OCI-M1 (cell line): ENCODE data around the gene CHST8.

Experiments
- DNase-seq: peaks from one replicate; lab custom pipeline; 2025; lab: John Stamatoyannopoulos, UW

The CHST8 gene

DNA sequence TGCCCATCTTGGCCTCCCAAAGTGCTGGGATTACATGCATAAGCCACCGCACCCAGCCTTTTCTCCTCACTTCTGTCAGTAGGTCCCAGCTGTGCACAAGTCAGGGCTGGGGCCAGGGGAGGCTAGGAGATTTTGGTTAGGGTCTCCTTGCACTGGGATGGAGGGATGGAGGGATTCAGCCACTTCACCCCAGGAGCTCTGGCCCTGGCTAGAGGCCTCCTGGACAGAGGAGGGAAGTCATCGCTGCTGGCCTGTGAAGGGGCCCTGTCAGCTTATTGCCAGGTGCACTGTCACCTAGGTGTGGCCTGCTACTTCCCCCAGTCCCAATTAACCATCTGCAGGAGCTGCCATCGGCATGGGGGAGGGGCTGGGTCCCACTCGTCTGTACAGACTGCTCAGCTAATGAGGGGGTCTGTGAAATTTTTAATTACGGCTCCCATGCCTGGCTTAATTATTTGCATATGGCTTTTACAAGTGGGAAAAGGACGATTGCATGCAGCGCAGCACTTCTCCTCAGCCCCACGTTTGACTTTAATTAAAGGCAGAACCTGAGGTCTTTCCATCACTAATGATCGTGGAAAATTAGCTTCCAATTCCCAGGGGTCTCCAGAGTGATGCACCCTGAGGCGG, 52.4 kb downstream of the CHST8 start:
- no peak for DNase-seq

DNA sequence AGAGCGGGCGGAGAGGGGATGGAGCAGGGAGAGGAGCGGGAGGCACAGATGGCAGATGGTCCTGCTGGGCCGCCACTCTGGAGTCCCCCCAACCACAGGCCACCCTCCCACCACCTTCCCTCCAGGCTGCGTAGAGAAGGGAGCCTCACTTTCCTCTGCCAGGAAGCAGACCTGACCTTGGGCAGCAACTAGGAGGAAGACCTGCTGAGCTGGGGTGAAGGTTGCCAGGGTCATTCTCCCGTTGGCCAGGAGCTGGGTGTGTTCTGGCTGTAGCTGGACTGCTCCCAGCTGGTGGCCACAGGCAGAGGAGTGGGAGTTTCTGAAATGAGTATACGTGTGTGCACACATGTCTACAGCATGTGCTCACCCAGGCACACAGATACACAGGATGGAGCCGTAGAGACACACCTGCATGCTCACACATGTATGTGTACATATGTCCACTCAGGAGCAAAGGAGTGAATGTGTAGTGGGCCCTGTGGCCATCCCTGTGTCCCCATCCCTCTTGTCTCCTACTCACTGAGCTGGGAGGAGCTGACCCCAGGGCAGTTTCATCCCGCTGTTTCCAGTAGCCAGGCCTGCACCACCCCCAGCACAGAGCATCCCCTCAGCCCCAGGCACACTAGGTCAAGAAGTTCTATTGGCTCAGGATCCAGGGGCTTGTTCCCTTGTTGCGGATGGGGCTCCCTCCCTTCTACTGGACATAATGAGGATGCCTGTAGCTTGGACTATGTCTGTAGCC, 53.0 kb downstream of the CHST8 start:
- no peak for DNase-seq

DNA sequence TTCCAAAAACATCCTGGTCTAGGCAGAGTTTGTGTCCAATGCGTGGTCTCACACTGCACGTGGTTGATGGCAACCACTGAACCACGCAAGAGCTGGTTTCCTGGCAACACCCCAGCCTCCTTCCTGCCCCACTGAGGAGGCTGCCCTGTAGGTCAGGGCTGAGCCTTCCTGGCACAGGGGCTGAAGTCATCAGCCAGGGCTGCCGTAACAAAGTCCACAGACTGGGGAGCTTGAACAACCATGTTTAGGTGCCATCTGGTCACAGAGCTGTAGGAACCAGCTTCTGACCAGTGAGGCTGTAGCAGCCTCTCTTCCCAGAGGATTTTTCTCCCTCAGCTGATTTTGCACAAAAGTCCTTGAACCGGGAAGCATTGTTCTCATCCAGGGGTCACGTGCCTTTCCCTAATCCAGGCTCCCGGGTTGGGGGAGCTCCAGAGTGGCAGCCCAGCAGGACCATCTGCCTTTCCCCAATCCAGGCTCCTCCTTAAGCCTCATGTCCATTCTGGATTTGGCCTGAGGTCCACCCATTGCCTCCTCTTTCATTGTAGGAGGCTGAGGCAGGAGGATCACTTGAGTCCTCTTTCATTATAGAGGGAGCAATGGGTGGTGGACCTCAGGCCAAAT, 53.9 kb downstream of the CHST8 start:
- no peak for DNase-seq

DNA sequence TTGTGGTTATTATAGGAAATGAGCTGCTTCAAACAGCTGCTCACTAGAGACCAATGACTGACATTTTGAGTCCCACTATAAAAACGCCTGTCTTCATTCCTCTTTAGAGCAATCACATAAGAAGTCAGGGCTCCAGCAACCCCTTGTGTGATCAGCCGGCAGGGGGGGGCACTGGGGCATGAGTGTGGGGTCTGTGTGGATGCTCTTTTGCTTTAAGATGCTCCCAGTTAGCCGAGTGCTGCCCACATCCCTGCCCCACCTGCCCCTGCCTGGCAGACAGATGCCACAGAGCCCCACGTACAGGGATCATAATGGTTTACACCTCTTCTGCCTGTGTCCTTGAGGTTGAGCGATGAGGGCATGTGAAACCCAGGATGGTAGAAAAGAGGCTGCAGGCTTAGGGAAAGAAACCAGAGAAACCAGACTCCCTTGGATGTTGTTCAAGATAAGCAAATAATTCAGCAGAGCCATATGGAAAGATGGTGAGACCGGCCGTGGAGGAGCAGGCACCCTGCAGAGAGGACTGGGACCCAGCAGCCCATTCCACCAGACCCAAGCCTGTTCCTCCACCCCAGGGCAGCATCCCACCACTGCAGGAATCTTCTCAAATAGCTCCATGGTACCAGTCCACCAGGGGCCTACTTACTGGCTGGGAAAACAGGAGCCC, 55.4 kb downstream of the CHST8 start:
- no peak for DNase-seq

DNA sequence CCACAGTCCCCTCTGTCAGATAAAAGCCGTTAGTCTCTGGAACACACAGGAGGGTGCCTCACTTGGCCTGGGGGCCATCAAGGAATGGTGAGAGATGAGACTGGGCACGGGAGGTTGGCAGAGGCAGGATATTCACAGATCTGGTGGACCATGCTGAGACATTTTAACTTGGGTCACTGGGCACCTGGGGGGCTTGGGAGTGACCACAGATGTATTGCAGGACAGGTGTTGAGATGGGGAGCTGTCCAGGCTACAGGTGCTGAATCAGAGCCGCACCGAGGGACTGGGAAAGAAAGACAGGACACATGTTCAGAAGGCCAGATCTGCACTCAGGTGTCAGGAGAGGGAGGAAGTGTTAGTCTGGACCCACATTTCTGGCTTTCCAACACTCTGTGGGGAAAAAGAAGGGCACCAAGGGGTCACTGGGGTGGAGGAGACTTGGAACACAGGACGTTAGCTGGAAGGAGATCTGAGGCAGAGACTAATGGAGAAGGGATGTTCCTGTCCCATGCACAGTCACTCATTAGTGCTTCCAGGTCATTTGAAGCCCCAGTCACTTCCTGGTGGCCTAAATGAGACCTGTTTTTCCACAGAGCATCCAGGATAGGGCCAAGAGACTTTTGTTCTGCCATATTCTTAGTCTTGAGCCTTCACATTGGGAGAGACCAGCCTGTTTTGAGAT, 56.1 kb downstream of the CHST8 start:
- no peak for DNase-seq

DNA sequence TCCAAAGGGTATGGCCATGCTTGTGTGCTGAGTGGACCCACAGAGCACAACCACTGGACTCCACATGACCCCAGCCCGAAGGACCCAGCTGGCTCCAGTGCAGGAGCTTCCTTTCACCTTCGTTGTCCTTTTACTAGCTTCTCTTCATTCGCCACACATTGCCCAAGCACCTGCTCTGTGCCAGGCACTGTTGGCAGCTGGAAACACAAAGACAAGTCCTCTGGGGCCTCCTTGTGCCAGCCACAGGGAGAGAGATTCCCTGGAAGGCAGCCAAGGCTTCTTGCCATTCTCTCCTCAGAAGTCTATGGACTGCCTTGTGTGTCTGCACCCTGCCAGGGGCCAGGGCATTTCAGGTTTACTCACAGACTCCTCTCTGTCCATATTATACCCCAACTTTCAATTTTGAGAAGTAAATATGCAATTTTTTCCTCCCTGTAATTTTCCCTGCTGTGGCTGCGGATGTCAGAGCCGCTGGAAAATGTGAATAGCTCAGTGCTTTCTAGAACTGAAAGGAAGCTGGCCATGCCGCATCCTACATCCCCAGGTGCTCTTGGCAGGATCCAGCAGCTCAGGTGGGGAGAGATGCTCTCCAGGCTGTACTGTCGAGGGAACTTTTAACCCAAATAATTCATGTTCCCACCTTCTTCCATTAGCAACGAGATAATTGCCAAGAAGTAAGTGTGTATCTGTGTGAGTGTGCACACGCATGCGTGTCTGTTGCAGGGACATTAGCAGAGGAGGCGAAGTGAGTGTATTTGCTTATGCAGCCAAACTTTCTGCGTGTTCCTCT, 57.2 kb downstream of the CHST8 start:
- no peak for DNase-seq

DNA sequence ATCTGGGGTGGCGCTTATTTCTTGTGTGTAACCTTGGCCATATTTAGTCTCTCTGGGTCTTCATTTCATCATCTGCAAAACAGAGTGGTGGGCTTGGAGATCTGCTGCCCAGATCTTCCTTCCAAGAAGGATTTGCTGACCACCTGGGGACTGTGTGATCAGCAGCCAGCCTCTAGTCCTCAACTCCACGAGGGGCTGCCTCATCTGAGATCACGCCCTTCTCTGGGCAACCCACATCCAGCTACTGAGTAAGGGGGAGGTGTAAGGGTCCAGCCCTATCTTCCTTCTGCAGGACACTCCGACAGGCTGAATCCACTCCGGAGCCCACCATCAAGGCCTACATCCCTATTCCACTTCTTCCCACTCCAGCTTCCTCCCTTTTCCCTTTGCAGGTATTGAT, 57.9 kb downstream of the CHST8 start:
- no peak for DNase-seq

DNA sequence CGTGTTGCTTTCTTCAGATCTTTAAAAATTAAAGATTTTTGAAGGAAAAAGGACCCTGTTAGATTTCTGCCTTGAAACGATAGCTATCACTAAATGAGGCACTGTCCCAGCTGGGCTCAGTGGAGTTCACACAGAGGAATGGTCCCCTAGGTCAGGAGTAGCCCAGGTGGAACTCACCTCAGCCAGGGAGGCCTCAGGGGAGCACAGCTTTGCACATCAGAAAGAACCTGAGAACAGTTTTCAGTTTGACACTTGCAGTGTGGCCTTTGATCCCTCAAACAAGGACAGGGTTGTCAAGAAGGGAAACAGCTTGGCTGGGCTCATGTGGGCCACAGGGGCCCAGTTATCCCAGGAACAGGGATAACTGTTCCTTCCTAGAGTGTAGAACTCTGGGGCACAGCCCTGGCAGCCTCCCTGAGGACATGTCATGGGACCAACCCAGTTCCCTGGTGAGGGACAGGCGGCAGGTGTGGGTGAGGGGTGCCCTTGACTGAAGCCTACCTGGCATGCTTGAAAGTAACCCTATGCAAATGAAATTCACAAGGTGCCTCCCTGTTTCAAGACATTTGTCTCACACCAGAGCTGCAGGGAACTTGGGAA, 59.4 kb downstream of the CHST8 start:
- no peak for DNase-seq

DNA sequence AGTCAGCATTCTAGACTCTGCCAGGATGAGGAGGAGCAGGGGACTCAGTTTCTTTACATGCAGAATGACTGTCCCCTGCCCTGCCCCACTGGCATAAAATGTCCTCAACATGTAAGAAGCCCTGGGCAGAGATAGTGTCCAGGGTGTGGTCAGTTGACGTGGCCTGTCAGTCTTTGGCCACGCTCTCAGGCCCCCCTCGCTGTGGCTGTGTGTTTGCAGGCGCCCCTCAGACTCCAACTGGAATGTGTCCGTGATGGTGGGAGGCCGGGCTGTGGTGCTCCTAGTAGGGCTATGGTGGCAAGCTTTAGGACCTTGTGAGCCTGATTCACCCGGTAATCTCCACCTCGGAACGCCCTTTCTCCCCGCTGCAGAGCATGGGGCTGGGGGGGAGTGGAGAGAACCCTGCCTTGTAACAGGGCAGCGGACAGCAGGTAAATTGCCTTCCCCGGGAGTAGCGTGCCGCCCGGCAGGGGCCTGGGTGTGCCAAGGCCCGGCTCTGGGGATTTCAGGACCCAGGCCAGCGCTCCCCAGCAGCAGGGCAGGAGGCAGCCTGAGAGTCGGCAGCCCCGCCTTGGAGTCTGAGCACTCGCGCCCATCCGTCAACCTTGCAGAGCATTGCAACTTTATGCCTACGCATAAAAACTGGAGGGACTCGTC, 62.3 kb downstream of the CHST8 start:
- peak; percentile 7 for DNase-seq

DNA sequence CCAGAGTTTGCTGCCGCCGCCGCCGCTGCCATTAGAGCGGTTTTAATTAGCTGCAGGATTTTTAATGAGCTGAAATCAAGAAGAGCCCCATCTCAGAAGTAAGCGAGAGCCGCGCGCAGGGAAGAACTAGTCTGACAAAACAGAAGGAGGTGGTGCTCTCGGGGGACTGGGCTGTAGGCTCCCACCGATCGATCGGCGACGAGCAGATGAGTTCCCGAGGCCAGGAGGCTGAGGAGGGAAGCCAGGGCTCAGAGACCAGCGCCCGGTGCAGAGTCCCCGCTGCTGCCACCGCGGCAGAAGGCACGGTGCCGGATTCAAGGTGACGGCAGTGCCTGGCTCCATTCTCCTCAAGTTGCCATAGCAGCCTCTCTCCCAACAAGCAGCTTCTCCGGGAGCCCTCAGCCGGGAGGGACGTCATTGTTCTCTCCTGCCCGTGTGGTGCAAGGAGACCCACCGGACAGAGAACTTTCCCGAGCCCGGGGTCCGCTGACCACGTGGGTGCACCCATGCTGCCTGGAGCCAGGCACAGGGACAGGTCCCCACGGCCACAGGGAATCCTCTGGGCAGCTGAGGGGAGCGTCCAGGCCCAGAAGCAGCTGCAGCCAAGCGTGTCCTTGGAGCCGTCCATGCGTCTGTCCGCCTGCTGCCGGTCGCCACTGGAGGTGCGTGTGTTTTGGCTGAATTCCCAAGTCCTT, 62.9 kb downstream of the CHST8 start:
- no peak for DNase-seq

DNA sequence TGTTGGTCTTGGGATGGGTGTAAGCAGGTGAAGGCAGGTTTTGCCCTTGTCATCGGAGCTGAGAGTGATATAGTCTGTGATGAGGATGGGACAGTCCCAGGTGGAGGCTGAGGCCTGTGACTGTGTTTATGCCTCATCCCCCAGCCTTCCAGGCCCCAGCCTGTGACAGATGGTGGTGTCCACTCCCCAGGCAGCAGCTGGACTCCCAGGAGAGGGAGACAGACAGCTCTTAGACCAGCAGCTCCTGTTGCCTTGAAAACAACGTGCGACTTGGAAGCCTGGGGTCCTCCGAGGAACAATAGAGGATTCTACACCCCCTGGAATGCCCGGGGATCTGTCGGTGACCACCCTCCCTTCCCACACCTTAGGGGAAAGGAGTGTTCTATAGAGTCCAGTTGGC, 63.8 kb downstream of the CHST8 start:
- DNase-seq: no peak

DNA sequence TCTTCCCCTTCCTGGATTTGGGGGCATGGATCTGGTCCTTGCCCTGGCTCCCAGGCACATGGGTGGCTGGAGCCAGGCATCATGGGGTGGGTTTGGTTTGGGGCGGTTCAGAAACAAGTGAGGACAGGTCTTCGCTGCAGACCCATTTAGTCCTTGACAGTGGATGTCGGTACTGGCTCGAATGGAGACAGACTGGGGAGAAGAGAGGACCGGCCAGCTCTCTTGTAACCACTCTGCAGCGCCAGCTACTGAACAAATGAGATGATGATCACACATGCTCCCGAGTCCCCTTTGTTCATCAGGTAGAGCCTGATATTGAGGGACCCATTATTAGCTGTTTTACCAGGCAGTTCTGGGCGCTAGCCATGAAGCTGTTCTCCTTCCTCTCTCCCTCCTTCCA, 64.5 kb downstream of the CHST8 start:
- DNase-seq: no peak

DNA sequence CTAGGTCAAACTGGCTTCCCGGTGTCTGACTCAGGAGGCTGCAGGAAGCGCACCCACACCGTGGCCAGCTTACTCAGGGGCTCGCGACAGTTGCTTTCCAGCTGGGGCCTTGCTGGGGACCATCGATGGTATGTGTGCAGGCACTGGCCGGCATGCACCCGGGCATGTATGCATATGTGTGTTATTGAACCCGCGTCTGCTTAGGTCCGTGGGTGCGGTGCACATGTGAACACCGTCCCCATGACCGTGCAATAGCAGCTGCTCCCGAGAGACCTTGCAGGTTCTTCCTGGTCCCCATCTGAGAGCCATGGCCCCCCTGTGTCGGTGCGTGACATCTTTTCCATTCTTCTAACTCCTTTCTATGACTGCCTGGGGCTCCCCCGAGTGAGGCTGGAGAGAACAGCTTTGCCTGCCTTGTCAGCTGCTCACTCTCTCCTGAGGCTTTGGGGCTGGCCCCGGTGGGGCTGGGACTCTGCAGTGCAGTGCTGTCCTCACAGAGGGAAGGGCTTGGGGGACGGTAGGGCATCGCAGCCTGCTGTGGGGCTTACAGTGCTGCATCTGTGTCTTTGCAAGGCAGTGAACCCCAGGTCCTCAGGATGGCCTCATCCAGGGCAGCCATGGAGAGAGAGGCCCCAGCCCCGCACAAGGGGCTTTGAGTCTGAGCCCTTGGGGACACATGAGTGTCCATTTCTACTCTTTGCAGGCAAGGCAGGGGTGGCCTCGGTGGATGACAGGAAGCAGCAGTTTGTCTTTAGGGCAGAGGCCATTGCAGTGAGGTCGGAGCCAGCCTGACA, 65.1 kb downstream of the CHST8 start:
- no peak for DNase-seq

DNA sequence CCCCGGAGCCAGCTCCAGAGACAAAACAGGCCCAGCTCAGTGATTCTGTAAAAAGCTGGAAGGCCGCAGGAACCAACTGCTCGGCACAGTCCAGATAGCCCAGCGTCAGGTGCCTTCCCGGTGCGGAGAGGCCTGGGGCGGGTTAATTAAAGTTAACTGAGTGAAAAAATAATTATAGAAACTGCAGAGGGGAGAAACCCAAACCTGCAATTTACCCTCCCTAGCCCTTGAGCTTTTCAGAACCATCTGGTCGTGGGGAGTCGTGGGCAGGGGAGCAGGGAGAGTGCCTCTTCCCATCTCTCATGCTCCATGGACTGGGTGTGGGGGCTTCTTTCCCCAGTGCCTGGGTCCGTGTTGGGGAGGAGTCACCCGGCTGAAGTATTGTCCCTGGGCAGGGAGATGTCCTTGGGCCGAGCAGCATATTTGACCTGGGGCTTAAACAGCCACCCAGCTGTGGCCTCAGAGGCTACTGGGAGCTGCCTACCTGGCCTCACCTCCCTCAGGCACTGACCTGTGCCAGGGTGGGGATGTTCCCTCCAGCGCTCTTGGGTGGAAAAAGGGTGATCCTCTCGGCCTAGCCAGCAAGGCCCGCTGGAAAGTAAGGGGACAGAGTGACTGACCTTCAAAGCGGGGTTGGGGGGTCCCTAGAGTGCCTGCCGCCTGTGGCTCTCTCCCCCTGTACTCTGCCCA, 65.9 kb downstream of the CHST8 start:
- no peak for DNase-seq

DNA sequence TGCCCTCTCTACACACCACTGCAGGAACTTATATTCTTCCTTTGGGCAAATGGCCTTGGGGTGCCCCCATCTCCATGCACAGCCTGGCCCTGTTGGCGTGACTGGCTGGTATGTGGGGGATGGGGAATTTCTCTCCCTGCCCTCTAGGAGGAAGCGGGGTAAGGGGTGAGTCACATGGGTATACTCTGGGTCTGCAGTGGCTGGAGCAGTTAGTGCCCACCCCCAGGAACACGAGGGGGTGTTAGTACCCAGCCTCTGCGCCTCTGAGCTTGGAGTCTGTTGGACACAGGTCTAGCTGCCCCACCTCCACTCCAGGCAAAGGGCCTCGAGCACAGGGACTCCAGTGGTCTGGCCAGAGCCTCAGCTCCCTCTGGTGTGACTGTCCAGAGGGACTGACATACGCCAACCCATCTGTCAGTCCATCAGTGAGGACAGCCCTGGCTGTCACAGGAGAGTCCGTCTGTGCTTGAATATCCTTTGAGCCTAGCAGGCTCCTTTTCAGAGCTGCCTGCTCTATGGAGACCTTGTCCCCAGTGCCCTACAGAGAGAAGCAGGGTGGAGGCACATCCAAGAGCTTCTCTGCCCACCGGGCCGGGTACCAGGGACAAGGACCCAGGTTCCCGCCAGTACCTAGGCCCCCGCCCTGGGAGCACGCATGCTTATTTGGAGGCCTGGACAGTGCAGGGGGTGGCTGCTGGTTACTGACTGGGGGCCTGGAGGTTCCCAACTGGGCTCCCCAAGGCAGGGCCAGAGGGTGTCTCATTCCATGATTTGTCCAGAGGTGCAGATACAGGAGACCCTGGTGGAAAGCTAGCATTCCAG, 66.6 kb downstream of the CHST8 start:
- DNase-seq: no peak

DNA sequence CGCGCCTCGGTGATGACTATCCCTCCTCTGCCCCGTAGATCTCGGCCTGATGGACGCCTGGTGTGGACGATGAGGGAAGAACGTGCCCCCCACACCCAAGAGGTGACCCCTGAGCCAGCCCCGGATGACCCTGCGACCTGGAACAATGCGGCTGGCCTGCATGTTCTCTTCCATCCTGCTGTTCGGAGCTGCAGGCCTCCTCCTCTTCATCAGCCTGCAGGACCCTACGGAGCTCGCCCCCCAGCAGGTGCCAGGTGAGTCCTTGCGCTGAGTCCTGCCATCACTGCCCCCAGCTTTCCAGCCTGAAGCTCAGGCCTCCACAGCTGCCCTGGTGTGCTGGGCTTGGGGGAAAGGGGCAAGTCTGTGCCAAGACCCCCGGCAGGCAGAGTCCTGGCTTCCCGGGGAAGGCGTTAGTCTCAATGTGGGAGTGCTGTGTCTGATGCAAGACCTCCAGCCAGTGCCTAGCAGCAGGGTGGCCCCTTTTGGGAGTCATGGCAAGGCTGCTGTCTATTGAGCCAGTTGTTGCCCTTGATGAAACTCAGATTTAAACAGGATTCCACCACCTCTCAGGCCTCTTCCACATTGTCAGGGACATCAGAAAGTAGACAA, 67.5 kb downstream of the CHST8 start:
- DNase-seq: no peak

DNA sequence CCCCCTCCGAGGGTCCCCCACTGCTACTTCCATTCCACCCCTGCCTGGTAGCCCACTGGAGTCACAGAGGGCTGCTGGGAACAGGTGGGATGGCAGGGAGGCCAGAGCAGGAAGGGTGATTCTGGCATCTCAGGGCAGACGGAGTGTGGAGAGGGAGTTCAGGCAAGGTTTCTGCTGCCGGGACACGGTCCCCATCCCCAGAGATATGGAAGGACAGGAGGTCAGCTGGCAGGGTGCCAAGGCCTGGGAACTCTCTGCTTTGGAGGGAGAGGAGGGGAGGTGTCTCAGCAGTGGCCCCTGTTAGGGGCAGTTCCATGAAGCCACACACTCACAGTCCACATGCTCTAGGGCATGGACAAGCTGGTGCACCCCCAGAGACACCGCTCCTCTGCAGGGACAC, 68.1 kb downstream of the CHST8 start:
- DNase-seq: no peak
